Amniotic stem cell (primary cell): ENCODE results near the gene GAMT.
"Not testable (repeated sequence)": the region's sequence is repeated elsewhere in the genome, so short reads cannot be mapped to it uniquely, and the experiment has no call there.

Experiments
- DNase-seq: peaks from one replicate; lab custom pipeline; 2025; lab: John Stamatoyannopoulos, UW

The GAMT gene

GRCh38 chr19:1401138-1401888 lies at the start of gene GAMT:
TSS of gene GAMT (minus strand) at chr19:1401542. CDS start at chr19:1401476, 66 bp downstream.
- DNase-seq: peak; percentile 9

- DNase-seq: no peak
Measured at GRCh38 chr19:1449467-1450442, 48.4 kb upstream of the GAMT start, which contains the start of gene APC2. TSS of gene APC2 (plus strand) at chr19:1450121. CDS start at chr19:1453002, 2,881 bp downstream.

- no peak for DNase-seq
Measured at GRCh38 chr19:1447944-1448343, 46.6 kb upstream of the GAMT start.

DNA sequence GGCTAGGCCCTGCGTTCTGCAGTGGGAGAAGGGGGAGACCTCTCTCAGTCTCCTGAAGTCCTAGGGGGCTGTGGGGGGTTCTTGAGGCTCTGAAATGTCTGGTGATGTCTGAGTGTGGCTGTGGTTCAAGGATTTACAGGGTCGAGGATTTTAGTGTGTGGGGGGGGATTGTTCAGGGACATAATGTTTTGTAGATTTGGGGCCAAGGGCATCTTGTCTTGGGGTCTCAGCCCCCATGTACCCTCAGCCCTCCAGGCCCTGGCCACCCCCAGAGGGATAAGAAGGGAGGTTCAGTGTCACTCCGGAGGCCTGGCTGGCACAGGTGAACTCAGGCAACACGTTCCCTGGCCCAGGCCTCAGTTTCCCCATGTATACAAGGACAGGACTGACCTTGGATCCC lies 46.2 kb upstream of the GAMT start:
- no peak for DNase-seq

- no peak for DNase-seq
Measured at GRCh38 chr19:1446713-1447481, 45.6 kb upstream of the GAMT start.

DNA sequence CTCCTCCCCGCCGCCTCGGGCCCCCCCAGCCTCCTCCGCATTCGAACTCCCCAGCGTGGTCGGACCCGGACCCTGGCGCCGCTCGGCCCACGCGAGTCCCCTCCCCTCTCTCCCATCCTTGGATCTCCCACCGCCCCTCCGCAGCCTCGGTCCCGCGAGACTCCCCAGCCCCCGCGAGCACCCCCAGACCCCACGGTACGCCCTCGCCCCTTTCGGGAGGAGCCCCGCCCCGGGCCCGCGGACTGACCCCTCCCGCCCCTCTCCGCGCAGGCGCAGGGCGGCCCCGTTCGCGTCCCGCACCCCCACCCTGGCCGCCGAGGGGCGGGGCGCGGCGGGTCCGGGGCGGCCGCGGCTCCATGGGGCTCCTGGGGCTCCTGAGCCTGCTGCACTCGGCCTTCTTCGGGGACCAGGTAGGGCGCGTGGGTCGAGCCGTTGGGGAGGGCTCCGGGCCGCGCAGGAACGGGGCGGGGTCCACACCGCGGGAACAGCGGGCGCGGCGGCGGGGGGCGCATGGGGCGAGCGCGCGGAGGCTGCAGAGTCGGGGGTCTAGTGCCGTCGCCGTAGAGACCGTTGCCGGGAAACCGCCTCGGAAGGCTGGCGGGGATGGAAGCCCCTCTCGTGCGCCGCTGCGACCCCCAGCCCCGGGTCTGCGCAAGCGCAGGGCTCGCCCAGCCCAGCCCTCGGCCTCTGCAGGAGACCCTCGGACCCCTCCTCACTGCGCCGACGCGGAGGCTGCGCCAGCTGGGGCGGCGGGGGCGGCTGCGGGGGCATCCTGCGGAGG lies 44.8 kb upstream of the GAMT start:
- DNase-seq: no peak

DNA sequence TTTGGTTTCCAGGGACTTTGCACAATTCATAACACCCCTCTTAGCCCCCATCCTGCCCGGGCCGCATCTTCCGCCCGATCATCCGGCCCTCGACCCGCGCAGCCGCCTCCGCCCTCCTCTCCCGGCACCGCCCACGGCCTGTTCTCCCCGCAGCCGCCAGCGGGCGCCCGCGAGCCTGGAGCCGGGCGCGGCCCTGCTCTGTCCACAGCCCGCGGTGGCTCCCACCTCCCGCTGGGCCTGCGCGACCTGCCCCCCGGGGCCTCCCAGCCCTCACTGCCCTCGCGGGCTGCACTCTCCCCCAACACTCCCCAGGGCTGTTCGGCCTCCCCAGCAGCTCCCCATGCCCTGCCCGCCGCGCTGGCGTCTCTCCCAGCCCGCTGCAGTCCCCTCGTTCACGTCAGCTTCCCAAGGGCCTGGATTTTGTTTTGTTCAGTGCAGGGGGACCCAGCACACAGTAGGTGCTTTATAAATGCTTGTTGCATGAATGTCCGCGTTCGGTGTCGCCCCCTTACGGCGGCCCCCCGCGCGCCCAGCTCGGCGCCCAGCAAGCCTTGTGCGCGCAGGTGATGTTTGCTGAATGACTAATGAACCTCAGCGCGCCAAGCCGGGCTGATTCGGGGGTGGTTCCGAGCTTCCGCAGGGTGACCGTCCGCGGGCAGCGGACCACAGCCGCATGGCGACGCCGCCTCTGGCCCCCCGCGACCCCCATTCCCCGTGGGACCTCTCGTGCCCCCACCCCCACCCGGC lies 44.0 kb upstream of the GAMT start:
- peak; percentile 33 for DNase-seq

DNA sequence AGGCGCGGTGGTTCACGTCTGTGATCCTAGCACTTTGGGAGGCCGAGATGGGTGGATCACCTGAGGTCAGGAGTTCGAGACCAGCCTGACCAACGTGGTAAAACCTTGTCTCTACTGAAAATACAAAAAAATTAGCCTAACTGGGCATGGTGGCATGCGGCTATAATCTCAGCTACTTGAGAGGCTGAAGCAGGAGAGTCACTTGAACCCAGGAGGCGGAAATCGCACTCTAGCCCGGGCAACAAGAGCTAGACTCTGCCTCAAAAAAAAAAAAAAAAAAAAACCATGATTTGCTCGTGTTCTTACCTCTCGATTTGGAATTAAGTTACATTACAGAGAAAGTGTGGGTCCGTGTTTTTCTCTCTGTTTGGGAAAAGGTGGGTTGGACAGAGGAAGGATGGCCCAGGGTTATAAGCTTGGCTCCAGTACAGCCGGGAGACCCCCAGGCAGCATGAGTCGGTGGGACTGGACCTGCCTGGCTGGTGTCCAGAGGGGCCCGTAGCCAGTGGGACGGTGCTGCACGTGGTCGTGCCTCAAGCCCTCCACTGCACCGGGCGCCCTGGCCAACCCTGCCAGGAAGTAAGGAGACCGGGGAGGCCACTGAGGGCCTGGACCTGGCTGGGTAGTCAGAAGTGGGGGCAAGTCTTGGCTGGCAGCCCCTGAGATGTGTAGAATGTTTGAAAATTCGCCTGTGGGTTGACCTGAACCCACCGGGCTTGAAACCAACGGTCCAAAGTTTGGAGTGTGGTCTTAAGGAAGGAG lies 40.5 kb upstream of the GAMT start:
- DNase-seq: no peak

GRCh38 chr19:1441022-1441426 lies 39.7 kb upstream of the GAMT start:
- no peak for DNase-seq

DNA sequence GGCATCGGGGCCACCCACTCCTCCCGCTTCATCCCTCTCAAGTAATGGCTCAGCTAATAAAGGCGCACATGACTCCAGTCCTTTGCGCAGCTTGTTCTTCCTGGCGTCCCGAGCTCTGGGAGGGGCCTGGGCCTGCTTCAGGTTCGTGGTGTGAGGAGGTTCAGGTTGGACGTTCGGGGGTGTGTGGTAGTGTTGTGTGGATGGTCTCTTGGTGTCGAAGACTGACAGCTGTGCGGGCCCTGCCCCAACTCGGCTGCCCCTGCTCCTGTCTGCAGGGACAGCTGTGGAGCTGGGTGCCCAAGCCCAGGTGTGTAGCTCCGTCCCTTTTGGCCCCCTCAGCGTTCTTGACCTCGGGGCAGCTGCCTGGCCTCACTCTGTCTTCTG lies 39.1 kb upstream of the GAMT start:
- DNase-seq: no peak

- DNase-seq: not testable (repeated sequence)
Measured at GRCh38 chr19:1439525-1440417, 38.4 kb upstream of the GAMT start.

- no peak for DNase-seq
Measured at GRCh38 chr19:1438933-1439354, 37.6 kb upstream of the GAMT start.

- DNase-seq: peak; percentile 88
Measured at GRCh38 chr19:1438035-1438932, 36.9 kb upstream of the GAMT start, which contains the start of gene RPS15. TSS of gene RPS15 (plus strand) at chr19:1438396. CDS start at chr19:1438426, 30 bp downstream.

DNA sequence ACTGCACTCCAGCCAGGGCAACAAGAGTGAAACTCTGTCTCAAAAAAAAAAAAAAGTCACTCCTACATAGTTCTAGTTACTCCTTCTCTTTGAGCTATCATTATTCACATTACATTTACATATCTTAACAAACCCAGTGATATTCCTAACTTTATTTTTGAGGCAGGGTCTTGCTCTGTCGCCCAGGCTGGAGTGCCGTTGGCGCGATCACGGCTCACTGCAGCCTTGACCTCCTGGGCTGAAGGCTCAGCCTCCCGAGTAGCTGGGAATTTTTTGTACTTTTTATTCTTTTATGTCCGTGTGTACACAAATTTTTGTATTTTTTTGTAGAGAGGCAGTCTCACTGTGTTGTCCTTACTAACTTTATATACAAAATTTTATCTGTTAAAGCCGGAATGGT lies 36.3 kb upstream of the GAMT start:
- no peak for DNase-seq

DNA sequence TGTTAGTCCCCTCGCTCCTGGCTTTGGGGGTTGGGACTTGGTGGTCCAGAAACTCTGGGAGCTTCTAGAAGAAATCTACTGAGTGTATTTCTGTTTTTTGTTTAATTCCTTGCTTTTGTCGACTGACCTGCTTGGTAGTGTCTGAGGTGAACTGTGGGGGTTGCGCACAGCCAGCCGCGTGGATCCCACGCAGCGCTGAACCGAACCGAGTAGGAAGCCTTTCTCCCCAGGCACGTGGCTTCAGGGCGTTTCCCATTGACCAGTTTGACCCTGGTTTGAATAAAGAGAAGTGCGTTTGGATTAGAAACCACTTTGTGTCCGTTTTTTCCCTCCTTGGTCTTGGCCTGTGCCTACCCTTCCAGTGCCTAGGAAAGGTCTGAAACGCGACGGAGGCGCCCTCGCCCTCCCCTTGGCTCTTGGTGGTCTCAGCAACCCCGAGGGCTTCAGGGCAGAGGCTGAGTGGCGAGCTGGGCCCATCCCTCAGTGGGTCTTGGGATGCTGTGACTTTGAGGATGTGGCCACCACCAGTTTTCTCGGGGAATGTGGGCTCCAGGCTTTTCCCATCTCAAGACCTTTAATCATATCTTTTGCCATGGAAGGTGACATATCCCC lies 34.1 kb upstream of the GAMT start:
- DNase-seq: no peak

- no peak for DNase-seq
Measured at GRCh38 chr19:1434577-1435060, 33.3 kb upstream of the GAMT start.

GRCh38 chr19:1434040-1434366 lies 32.7 kb upstream of the GAMT start:
- DNase-seq: no peak
